T-cell (primary cell): ENCODE results near the gene NOL12. TPM values are rescaled to one million over a fixed set of nuclear protein-coding genes. Genes with fewer than 3 reads are reported as not detected.

Experiments
- ATAC-seq, 4 experiments: fragments of 200-7000 bp in 3 of 4; fragments of 150-1000 bp in 1 of 4; cut with Tn5 transposase; replicated peaks in 1 of 4; 1 replicate in 3 of 4; 2 replicates in 1 of 4; pipeline ENCODE4 v1.10.0; 2021; ENCODE audit warnings: moderate library complexity in 3 of 4, mild to moderate bottlenecking in 2 of 4, moderate number of reproducible peaks in 1 of 4
- CTCF ChIA-PET, 2 donors: fragments of 300-600 bp; sonication (Branson Sonifier 250); formaldehyde crosslinking; loops; one replicate each; lab custom pipeline; 2022; ENCODE audit warnings: antibody characterized with exemption in 2 of 2; lab: Charles Lee
- POLR2A ChIA-PET, 2 donors: fragments of 300-600 bp; sonication (Branson Sonifier 250); formaldehyde crosslinking; loops; one replicate each; lab custom pipeline; 2022; ENCODE audit warnings: antibody characterized with exemption in 2 of 2; lab: Charles Lee
- DNase-seq, 35 experiments: peaks; one replicate each; pipeline versions ENCODE4 v3.0.0 to v3.0.0-alpha.2; 2013 to 2023
- H3K27ac ChIP-seq: one replicate; pipeline ENCODE4 v1.5.1; 2013; ENCODE audit warnings: low read length
- H3K27me3 ChIP-seq, 2 experiments: replicated peaks in 1 of 2; 1 replicate in 1 of 2; 2 replicates in 1 of 2; pipeline versions ENCODE4 v1.6.1 to v1.7.0; 2013; ENCODE audit warnings: low read length in 1 of 2, mixed read lengths in 1 of 2; ENCODE audit not compliant: control insufficient read depth in 2 of 2, insufficient read depth in 2 of 2; ENCODE audit errors: extremely low read depth in 1 of 2
- H3K36me3 ChIP-seq, 2 donors: 1 replicate in 1 of 2; 2 replicates in 1 of 2; pipeline versions ENCODE4 v1.6.1 to v1.7.0; 2013; ENCODE audit warnings: low read length in 1 of 2; ENCODE audit not compliant: control insufficient read depth in 2 of 2, insufficient read depth in 1 of 2; ENCODE audit errors: extremely low read depth in 1 of 2
- H3K4me1 ChIP-seq, 2 experiments: 1 replicate in 1 of 2; 2 replicates in 1 of 2; pipeline versions ENCODE4 v1.6.1 to v1.7.0; 2013; ENCODE audit warnings: low read length in 2 of 2, mixed read lengths in 1 of 2; ENCODE audit not compliant: insufficient read depth in 2 of 2, control insufficient read depth in 1 of 2; ENCODE audit errors: extremely low read depth in 1 of 2
- H3K4me3 ChIP-seq, 2 donors: 1 replicate in 1 of 2; 2 replicates in 1 of 2; pipeline versions ENCODE4 v1.5.1 to v1.7.0; 2013; ENCODE audit warnings: mild to moderate bottlenecking in 2 of 2, low read length in 1 of 2, moderate library complexity in 1 of 2; ENCODE audit not compliant: control insufficient read depth in 1 of 2; ENCODE audit errors: extremely low read depth in 1 of 2
- H3K9me3 ChIP-seq: 2 replicates; pipeline ENCODE4 v1.7.0; 2013
- H3K27ac Mint-ChIP-seq, 2 donors: one replicate each; pipeline ENCODE4 v1.8.0; 2020 to 2021; ENCODE audit warnings: mild to moderate bottlenecking in 2 of 2, mixed read lengths in 2 of 2
- H3K27me3 Mint-ChIP-seq, 2 donors: one replicate each; pipeline ENCODE4 v1.8.0; 2021 to 2022; ENCODE audit warnings: mixed read lengths in 2 of 2
- H3K36me3 Mint-ChIP-seq: one replicate; pipeline ENCODE4 v1.8.0; 2021; ENCODE audit warnings: mixed read lengths
- H3K4me1 Mint-ChIP-seq, 3 donors: one replicate each; pipeline ENCODE4 v1.8.0; 2020 to 2022; ENCODE audit warnings: mixed read lengths in 3 of 3, mild to moderate bottlenecking in 1 of 3
- H3K4me3 Mint-ChIP-seq, 3 donors: one replicate each; pipeline ENCODE4 v1.8.0; 2020 to 2022; ENCODE audit warnings: mild to moderate bottlenecking in 3 of 3, mixed read lengths in 3 of 3, moderate library complexity in 3 of 3
- H3K9me3 Mint-ChIP-seq, 3 donors: one replicate each; pipeline ENCODE4 v1.8.0; 2020 to 2022; ENCODE audit warnings: mixed read lengths in 3 of 3
- WGBS: methylation state at CpG from one replicate; pipeline ENCODE4 v1.1.5; 2013; ENCODE audit warnings: missing lambda C conversion rate; ENCODE audit not compliant: insufficient coverage; 5-methylcytosine and 5-hydroxymethylcytosine counted together
- total RNA-seq, 35 experiments: library from RNA in 6 of 35; stranded (reverse) in 6 of 35; fragments of 120-200 nt in 1 of 35; gene quantifications; one replicate each; pipeline versions ENCODE4 v1.2.1 to v1.2.4 and lab custom pipeline; 2013 to 2026

Gene NOL12
- total RNA-seq, 5 donors from 2014 or later (not counting 1 experiment from before 2014, with no cell fraction given), result 29.2 to 52.4 (median 47.5) TPM

- no peak for ATAC-seq
- Mint-ChIP-seq H3K36me3 (peaks cover 13% of the 10 kb centered on the region), H3K4me3 (no peak overlapping the region), H3K4me1 (peaks cover 7 to 9% (median 7%) of the 10 kb centered on the region in 3 donors), H3K9me3 (no peaks in the 10 kb centered on the region), H3K27me3 (no peaks in the 10 kb centered on the region), H3K27ac (peak overlapping the region in 1 of 2 donors; percentile 23)
- CTCF ChIA-PET, result no interaction called here
- H3K27me3 ChIP-seq, result peaks cover 0 to 5% of the 10 kb centered on the region in 2 experiments
- DNase-seq, result no peak
- POLR2A ChIA-PET, result no interaction called here
- H3K4me1 ChIP-seq, result peaks cover 4 to 10% of the 10 kb centered on the region in 2 experiments
- no peak overlapping the region for H3K4me3 ChIP-seq
- H3K27ac ChIP-seq, result no peak overlapping the region
- 53% methylated on average over 6 of the region's 8 CpGs for WGBS
- H3K36me3 ChIP-seq, result peaks cover 0 to 2% of the 10 kb centered on the region in 2 donors
- H3K9me3 ChIP-seq, result no peaks in the 10 kb centered on the region
Observed at GRCh38 chr22:37701141-37701786, 15.1 kb downstream of the NOL12 start.

DNA sequence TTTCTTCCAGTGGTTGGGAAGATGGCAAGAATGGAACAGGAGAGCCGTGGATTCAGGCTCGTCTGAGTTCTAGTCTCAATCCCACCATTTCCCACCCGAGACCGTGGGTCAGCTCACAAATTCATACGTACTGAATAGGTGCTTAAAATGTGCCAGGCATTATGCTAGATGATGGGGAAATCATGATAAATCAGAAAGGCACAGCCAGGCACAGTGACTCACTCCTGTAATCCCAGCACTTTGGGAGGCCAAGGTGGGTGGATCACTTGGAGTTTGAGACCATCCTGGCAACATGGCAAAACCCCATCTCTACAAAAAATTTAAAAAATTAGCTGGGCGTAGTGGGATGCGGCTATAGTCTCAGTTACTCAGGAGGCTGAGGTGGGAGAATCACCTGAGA, 17.8 kb downstream of the NOL12 start:
- no peak for DNase-seq
- H3K27ac ChIP-seq, result no peak overlapping the region
- 100% methylated on average over 2 of the region's 7 CpGs for WGBS
- no peaks in the 10 kb centered on the region for H3K27me3 Mint-ChIP-seq
- no peaks in the 10 kb centered on the region for H3K4me1 ChIP-seq
- peaks cover 13% of the 10 kb centered on the region for H3K36me3 Mint-ChIP-seq
- CTCF ChIA-PET, result no interaction called here
- POLR2A ChIA-PET, result interaction anchor here in 1 of 2 donors (0.5 kb wide), 1 partner anchor 931 kb away, joined by 4 read pairs; no protein-coding TSS in a partner anchor
- no peak for ATAC-seq
- no peaks in the 10 kb centered on the region for H3K9me3 Mint-ChIP-seq
- no peak overlapping the region for H3K27ac Mint-ChIP-seq
- no peak overlapping the region for H3K4me3 ChIP-seq
- H3K4me3 Mint-ChIP-seq, result no peak overlapping the region
- H3K4me1 Mint-ChIP-seq, result no peaks in the 10 kb centered on the region
- H3K36me3 ChIP-seq, result peaks cover 0 to 2% of the 10 kb centered on the region in 2 donors
- no peaks in the 10 kb centered on the region for H3K9me3 ChIP-seq
- no peaks in the 10 kb centered on the region for H3K27me3 ChIP-seq

DNA sequence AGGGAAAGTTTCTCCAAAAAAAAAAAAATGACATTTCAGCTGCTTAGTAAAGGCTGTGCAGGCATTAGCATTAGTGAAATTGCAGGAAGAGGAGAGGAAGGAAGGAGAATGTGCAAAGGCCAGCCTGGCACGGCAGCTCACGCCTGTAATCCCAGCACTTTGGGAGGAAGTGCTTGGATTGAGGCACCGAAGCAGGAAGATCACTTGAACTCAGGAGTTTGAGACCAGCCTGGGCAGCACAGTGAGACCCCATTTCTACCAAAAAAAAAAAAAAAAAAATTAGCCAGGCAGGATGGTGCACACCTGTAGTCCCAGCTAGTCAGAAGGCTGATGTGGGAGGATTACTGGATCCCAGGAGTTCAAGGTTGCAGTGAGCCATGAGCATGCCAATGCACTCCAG, 18.5 kb downstream of the NOL12 start:
- ChIA-PET CTCF (no interaction called here), POLR2A (no interaction called here)
- Mint-ChIP-seq H3K36me3 (peaks cover 13% of the 10 kb centered on the region), H3K9me3 (no peaks in the 10 kb centered on the region), H3K27me3 (no peaks in the 10 kb centered on the region), H3K4me3 (no peak overlapping the region), H3K27ac (no peak overlapping the region), H3K4me1 (no peaks in the 10 kb centered on the region)
- Histone ChIP-seq H3K27me3 (no peaks in the 10 kb centered on the region), H3K4me3 (no peak overlapping the region), H3K36me3 (peaks cover 0 to 2% of the 10 kb centered on the region in 2 donors), H3K4me1 (no peaks in the 10 kb centered on the region), H3K9me3 (no peaks in the 10 kb centered on the region), H3K27ac (no peak overlapping the region)
- 80% methylated on average over 1 of the region's 3 CpGs for WGBS
- DNase-seq (no peak), ATAC-seq (no peak)

- POLR2A ChIA-PET, result no interaction called here
- H3K36me3 ChIP-seq, result peaks cover 2 to 3% of the 10 kb centered on the region in 2 donors
- CTCF ChIA-PET, result no interaction called here
- H3K4me1 ChIP-seq, result no peaks in the 10 kb centered on the region
- Mint-ChIP-seq H3K36me3 (peaks cover 16% of the 10 kb centered on the region), H3K4me3 (no peak overlapping the region), H3K27me3 (no peaks in the 10 kb centered on the region), H3K27ac (no peak overlapping the region), H3K4me1 (no peaks in the 10 kb centered on the region), H3K9me3 (no peaks in the 10 kb centered on the region)
- no peak overlapping the region for H3K4me3 ChIP-seq
- H3K9me3 ChIP-seq, result no peaks in the 10 kb centered on the region
- ATAC-seq (no peak), DNase-seq (no peak)
- no peak overlapping the region for H3K27ac ChIP-seq
- 75% methylated on average over 2 of the region's 3 CpGs for WGBS
- H3K27me3 ChIP-seq, result no peaks in the 10 kb centered on the region
Observed at GRCh38 chr22:37705205-37705604, 19.1 kb downstream of the NOL12 start.

- no peak overlapping the region for H3K4me3 Mint-ChIP-seq
- no peaks in the 10 kb centered on the region for H3K27me3 ChIP-seq
- ATAC-seq (no peak), DNase-seq (no peak)
- 89% methylated on average over 18 of the region's 25 CpGs for WGBS
- H3K4me1 ChIP-seq, result no peaks in the 10 kb centered on the region
- H3K9me3 ChIP-seq, result no peaks in the 10 kb centered on the region
- POLR2A ChIA-PET, result no interaction called here
- no peaks in the 10 kb centered on the region for H3K27me3 Mint-ChIP-seq
- H3K36me3 Mint-ChIP-seq, result peaks cover 10% of the 10 kb centered on the region
- no peak overlapping the region for H3K27ac ChIP-seq
- H3K27ac Mint-ChIP-seq, result no peak overlapping the region
- H3K4me1 Mint-ChIP-seq, result no peaks in the 10 kb centered on the region
- CTCF ChIA-PET, result no interaction called here
- no peak overlapping the region for H3K4me3 ChIP-seq
- peaks cover 3 to 4% of the 10 kb centered on the region in 2 donors for H3K36me3 ChIP-seq
- H3K9me3 Mint-ChIP-seq, result no peaks in the 10 kb centered on the region
Observed at GRCh38 chr22:37708580-37709444, 22.7 kb downstream of the NOL12 start.

DNA sequence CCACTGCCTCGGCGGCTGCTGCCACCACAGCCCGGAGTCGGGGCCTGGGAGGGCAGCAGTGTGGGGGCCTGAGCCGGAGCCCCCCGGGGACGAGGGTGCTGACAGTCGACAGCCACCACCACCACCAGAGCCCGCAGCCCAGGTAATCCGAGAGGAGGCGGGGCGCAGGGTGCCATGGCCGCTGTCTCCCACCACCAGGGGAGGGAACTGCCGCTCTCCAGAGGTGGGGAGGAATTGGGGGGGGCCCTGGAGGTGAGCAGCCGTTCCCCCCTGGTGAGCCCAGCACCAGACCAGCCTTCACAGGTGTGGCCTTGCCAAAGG, 23.3 kb downstream of the NOL12 start:
- DNase-seq (no peak), ATAC-seq (no peak)
- Histone ChIP-seq H3K4me3 (no peak overlapping the region), H3K27ac (no peak overlapping the region), H3K36me3 (peaks cover 3 to 4% of the 10 kb centered on the region in 2 donors), H3K4me1 (no peaks in the 10 kb centered on the region), H3K9me3 (no peaks in the 10 kb centered on the region), H3K27me3 (no peaks in the 10 kb centered on the region)
- Mint-ChIP-seq H3K4me1 (no peaks in the 10 kb centered on the region), H3K27me3 (no peaks in the 10 kb centered on the region), H3K36me3 (peaks cover 9% of the 10 kb centered on the region), H3K9me3 (no peaks in the 10 kb centered on the region), H3K27ac (no peak overlapping the region), H3K4me3 (no peak overlapping the region)
- ChIA-PET CTCF (no interaction called here), POLR2A (no interaction called here)
- 88% methylated on average over 5 of the region's 15 CpGs for WGBS
